Keratinocyte (primary cell): ENCODE measurements around the gene DACT3.

ENCODE experiments used
- EZH2 ChIP-seq: IDR thresholded peaks from one replicate; pipeline ENCODE4 v1.6.1; 2012; ENCODE audit warnings: inconsistent platforms, mild to moderate bottlenecking, low read length, moderate library complexity
- TF ChIP-seq, protein P1 (sequence below), 3 experiments: IDR thresholded peaks in 1 of 3; conservative IDR thresholded peaks in 1 of 3; optimal IDR thresholded peaks in 1 of 3; 2 replicates in 2 of 3; 3 replicates in 1 of 3; pipeline versions ENCODE3 to v1.5.1; 2011; ENCODE audit warnings: low read length in 3 of 3, mild to moderate bottlenecking in 3 of 3, moderate library complexity in 2 of 3, control low read depth in 1 of 3, inconsistent platforms in 1 of 3; ENCODE audit not compliant: insufficient read depth in 2 of 3; ENCODE audit errors: extremely low read depth in 1 of 3

GRCh38 chr19:46635920-46636761, 24.8 kb downstream of the DACT3 start, which contains the start of gene GNG8:
- TF ChIP-seq, protein P1, sequence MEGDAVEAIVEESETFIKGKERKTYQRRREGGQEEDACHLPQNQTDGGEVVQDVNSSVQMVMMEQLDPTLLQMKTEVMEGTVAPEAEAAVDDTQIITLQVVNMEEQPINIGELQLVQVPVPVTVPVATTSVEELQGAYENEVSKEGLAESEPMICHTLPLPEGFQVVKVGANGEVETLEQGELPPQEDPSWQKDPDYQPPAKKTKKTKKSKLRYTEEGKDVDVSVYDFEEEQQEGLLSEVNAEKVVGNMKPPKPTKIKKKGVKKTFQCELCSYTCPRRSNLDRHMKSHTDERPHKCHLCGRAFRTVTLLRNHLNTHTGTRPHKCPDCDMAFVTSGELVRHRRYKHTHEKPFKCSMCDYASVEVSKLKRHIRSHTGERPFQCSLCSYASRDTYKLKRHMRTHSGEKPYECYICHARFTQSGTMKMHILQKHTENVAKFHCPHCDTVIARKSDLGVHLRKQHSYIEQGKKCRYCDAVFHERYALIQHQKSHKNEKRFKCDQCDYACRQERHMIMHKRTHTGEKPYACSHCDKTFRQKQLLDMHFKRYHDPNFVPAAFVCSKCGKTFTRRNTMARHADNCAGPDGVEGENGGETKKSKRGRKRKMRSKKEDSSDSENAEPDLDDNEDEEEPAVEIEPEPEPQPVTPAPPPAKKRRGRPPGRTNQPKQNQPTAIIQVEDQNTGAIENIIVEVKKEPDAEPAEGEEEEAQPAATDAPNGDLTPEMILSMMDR (optimal IDR thresholded peaks at IDR 0.05 in 1 of 3, IDR thresholded peaks at IDR 0.05 in 1 of 3, conservative IDR thresholded peaks at IDR 0.05 in 1 of 3; ENCODE audit: extremely low read depth in 1 of 3, insufficient read depth in 2 of 3, low read length in 3 of 3) = no peak
- TF ChIP-seq EZH2 = peak; percentile 50
